Measurements from ENCODE around the gene ZGPAT.

Gene ZGPAT

DNA sequence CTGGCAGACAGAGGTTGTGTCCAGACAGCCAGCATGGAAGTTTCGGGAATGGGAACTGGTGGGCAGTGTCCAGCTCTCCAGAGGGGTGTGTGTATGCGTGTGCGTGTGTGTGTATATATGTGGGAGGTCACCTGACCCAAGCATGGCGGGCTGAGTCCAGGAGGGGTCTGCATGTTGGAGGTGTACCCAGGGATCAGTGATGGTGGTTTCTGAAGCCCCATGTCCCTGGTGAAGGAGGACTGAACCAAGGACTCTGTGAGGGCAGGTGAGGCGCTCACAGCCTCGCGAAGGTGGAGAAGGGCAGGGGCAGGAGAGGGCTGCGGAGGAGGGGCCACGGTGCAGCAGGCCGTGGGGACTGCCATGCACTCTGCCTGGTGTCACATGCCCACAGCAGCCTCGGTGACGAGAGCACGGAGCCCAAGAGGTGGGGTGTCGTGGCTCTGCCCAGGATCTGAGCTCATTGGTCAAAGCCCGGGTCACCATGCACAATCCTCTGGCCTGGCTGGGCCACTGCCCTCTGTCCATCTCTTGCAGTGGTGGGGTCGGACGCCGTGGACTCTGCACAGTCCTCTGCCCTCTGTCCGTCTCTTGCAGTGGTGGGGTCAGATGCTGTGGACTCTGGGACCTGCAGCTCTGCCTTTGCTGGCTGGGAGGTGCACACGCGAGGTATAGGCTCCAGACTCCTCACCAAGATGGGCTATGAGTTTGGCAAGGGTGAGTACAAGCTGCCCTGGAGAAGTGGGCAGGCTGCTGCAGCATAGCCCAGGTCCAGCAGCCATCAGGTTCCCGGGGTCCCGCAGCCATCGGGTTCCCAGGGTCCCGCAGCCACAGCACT, 26.5 kb downstream of the ZGPAT start:
- no peak for DNase-seq (ENCODE audit: low read depth)

DNA sequence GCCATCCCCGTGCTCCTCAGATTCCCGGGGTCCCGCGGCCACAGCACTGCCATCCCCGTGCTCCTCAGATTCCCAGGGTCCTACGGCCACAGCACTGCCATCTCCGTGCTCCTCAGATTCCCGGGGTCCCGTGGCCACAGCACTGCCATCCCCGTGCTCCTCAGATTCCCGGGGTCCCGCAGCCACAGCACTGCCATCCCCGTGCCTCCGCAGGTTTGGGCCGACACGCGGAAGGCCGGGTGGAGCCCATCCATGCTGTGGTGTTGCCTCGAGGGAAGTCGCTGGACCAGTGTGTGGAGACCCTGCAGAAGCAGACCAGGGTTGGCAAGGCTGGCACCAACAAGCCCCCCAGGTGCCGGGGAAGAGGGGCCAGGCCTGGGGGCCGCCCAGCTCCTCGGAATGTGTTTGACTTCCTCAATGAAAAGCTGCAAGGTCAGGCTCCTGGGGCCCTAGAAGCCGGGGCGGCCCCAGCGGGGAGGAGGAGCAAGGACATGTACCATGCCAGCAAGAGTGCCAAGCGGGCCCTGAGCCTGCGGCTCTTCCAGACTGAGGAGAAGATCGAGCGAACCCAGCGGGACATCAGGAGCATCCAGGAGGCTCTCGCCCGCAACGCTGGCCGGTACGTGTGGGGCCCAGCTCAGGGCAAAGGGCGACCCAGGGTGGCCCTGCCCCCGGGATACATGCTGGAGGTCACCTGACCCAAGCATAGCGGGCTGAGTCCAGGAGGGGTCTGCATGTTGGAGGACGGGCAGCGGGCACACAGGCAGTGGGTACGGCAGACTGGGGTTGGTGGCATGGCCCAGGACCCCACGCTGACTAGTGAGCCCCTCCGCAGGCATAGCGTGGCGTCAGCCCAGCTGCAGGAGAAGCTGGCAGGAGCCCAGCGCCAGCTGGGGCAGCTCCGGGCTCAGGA, 27.4 kb downstream of the ZGPAT start:
- no peak for DNase-seq (ENCODE audit: low read depth)

DNA sequence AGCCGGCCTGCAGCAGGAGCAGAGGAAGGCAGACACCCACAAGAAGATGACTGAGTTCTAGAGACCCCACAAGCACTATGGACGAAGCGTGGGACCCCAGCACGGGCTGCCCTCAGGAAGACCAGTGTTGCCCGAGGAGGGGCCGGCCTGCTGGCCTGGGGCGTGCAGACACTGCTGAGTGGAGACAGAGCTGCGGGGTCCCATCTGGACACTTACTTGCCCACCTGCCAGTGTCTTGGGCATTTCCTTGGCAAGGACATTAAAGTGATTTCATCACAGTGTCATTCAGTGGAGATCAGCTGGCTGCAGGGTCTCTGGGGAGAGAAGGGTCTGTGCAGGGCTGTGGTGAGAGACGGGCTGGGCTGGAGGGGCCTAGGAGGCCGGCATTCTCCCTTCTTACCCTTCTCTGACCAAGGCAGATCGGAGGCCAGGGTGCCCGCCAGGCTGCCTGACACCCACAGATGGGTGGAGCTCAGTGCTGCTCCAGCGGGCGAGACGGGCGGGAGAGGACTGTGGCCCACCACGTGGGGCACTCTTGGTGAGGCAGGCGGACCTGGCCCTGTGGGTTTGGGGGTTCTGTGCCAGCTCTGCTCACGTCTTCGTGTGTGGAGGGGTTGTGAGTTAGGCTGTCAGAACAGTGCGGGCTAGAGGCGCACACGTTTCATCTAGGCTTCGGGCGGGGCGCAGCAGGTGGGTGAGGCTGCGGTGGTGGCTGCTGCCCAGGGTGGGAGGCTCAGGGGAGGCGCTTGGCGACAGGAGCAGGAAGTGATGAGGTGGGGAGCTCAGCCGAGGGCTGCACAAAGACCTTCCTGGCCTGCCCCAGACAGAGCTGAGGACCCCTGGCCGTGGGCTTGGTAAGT, 28.2 kb downstream of the ZGPAT start, which contains the start of gene LIME1:
TSS of gene LIME1 (plus strand) at position 806 of the 860 bp plus-strand sequence. CDS start 886 bp downstream, outside the sequence.
- peak; percentile 50 for DNase-seq (ENCODE audit: low read depth)

GRCh38 chr20:63736893-63737694, 29.3 kb downstream of the ZGPAT start:
- no peak for DNase-seq (ENCODE audit: low read depth)

DNA sequence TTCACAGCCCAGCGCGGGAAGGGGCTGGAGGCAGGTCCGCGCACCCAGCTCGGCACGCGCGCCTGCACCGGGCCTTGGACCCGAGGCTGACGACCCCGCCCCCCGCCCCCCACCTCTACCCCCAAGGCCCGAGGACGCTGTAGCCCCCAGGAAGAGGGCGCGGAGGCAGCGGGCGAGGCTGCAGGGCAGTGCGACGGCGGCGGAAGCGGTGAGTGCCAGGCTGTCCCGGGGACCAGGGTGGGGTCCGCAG, 29.8 kb downstream of the ZGPAT start:
- no peak for DNase-seq (ENCODE audit: low read depth)

DNA sequence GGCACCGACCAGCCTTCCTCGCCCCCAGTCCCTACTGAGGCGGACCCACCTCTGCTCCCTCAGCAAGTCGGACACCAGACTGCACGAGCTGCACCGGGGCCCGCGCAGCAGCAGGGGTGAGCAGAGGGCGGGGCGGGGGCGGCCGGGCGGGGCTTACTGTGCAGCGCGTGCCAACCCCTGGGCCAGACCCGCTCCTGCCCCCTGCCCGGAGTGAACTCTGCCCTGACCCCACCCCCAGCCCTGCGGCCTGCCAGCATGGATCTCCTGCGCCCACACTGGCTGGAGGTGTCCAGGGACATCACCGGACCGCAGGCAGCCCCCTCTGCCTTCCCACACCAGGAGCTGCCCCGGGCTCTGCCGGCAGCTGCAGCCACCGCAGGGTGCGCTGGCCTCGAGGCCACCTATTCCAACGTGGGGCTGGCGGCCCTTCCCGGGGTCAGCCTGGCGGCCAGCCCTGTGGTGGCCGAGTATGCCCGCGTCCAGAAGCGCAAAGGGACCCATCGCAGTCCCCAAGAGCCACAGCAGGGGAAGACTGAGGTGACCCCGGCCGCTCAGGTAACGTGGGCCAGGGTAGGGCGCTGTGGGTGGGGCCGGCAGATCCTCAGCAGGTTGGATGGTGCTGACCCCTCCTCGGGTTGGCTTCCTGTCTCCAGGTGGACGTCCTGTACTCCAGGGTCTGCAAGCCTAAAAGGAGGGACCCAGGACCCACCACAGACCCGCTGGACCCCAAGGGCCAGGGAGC, 30.3 kb downstream of the ZGPAT start:
- DNase-seq (ENCODE audit: low read depth): no peak

GRCh38 chr20:63738687-63739129, 30.9 kb downstream of the ZGPAT start:
- no peak for DNase-seq (ENCODE audit: low read depth)

DNA sequence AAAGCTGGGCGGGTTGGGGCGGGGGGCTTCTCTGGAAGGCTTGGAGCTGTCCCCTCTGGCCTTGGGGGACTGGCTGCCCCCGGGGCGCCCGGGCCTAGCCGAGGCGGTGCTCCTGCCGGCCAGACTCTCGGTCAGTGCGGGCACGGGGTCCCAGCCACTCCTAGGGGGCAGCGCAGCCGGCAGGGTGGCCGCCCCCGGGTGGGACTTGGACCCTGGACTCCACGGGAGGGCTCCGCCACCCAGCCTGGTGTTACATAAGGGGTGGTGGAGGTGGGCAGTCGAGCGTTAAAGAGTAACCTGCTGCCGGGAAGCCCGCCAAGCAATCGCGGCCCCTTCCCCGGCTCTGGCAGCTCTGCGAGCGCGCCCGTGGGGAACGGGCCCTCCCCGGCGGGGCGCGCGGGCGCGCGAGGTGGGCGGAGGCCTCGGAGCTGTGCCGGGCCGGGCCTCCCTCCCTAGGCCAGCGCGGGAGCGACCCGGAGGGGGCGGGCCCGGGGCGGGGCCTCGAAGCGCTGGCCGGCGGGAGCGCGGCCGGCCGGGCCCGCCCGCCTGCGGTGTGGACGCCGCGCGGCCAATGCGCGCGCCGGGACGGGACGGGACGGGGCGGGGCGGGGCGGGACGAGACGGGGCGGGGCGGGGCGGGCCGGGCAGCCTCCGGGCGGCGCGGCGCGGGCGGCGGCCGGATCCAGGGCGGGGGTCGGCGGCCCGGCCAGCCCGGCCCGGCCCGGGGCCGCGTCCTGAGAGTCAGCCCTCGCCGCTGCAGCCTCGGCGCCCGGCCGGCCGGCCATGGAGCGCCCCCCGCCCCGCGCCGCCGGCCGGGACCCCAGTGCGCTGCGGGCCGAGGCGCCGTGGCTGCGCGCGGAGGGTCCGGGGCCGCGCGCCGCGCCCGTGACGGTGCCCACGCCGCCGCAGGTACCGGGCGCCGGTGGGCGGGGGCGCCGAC, 31.6 kb downstream of the ZGPAT start, which contains the start of gene SLC2A4RG:
TSS of gene SLC2A4RG (plus strand) at position 647 of the 940 bp plus-strand sequence. CDS start at position 784, 137 bp downstream.
- no peak for DNase-seq (ENCODE audit: low read depth)

DNA sequence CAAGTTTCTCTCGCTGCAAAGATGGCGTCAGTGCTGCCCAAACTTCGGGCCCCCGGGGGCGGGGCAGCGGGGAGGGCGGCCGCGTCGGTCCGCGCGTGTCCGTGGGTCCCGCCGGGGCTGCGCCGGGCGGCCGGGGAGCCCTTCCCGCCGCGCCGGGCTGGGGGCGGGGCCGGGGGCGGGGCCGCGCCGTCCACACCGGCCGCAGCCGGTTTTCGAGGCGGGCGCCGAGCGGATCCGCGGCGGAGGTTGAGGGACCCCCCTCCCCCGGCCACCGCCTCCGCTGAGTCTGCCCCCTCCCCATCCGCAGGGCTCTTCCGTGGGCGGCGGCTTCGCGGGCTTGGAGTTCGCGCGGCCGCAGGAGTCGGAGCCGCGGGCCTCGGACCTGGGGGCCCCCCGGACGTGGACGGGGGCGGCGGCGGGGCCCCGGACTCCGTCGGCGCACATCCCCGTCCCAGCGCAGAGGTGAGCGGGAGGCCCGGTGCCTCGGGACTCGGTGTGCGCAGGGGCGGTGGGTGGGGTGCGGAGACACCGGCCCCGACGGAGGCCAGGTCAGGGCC, 32.3 kb downstream of the ZGPAT start:
- no peak for DNase-seq (ENCODE audit: low read depth)

DNA sequence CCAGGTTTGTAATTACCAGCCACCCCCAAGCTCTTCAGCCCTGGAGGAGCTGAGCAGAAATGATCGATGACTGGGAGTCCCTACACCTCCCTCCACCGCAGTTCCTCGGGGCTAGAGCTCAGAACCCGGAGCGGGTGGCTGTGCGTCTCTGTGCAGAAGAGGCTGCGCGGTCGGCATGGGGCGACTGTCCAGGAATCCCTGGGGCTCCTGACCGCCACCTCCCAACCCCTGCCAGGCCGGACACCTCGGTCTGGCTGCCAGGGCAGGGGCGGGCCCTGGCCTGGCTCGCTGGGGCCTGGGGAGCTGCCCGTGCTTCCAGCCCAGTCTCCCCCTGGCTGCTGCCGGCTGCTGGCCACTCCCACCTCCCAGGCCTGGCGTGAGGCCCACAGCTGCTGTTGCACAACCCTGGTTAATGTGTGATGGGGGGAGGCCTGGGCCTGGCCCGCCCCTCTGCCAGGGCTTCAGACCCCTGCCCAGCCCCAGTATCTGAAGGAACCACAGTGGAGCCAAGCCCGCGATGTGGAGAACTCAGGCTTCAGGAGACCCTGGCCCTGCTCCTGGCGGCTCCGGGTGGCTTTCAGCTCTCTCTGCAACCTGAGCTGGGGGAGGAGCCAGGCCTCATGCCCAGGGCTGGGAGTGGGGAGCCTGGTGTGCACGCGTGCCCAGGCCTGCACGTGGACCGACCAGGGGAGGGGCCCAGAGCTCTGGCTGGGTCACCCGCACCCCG, 33.0 kb downstream of the ZGPAT start:
- no peak for DNase-seq (ENCODE audit: low read depth)

GRCh38 chr20:63741354-63741675, 33.5 kb downstream of the ZGPAT start:
- no peak for DNase-seq (ENCODE audit: low read depth)

DNA sequence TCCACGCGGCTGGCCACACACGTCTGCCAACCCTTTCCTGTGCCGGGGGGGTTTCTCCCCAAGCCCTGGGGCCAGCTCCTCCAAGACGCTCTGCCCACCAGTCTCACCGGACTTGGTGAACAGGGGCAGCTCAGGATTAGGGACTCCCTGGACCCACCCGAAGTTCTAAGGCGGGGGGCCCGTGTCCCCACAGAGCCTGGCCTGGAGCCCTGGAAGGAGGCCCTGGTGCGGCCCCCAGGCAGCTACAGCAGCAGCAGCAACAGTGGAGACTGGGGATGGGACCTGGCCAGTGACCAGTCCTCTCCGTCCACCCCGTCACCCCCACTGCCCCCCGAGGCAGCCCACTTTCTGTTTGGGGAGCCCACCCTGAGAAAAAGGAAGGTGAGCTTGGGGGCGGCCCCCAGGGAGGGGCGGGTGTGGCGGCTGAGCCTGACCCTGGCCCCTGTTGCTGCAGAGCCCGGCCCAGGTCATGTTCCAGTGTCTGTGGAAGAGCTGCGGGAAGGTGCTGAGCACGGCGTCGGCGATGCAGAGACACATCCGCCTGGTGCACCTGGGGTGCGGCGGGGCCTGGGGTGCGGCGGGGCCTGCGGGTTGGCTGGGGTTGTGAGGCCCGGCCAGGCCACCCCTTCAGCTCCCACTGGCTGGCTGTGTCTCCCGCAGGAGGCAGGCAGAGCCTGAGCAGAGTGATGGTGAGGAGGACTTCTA, 34.0 kb downstream of the ZGPAT start:
- no peak for DNase-seq (ENCODE audit: low read depth)

GRCh38 chr20:63742381-63743024, 34.7 kb downstream of the ZGPAT start:
- no peak for DNase-seq (ENCODE audit: low read depth)

DNA sequence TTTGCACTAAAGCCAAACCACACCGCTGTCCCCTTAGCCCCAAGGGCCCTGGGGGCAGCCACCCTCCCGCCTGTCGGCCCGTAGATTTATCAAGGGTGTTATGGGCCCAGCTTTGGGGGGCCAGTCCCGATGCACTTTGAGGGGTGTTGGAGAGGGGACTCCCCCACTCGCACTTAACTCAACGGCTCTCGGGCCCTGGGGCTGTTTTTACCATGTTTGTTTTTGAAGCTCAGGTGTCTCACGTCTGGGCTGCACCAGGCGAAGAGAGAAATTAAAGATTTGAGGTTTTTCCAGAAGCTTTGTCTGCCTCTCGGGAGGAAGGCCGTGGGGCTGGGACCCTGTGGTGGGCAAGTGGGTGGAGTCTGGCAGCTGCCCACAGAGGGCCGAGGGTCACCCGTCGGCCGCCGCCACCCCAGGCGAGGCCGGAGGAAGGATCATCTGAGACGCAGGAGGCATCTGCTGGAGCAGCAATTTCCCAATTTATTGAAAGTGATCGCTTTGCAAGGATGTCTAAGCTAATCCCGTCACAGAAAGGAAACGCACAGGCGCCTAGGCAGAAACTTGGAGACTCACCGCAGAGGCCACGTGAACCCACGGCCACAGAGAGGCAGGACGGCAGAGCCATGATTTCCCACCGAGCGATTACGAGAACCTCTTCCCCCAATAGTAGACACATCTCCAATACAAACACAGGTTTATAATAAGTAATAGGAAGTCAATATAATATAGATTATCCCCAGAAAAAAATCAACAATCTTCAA, 35.6 kb downstream of the ZGPAT start:
- DNase-seq (ENCODE audit: low read depth): no peak

DNA sequence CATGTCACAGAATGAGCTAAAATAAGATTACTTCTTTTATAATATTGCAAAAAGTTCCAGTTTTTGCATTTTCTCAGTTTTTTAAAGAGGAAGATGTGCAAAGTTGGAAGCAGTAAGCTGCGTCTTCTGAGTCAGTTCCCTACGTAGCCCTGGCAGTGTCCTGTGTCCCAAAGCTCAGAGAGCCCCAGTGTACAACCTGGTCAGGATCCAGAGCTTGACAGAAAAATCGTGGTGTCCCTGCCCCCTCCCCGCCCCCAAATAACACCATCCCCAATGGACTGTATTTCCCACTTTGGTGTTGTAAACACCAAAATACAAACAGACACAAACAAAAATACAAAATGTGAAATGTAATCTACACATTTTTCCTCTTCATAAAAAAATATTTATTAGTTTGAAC, 36.3 kb downstream of the ZGPAT start:
- DNase-seq (ENCODE audit: low read depth): no peak

- DNase-seq (ENCODE audit: low read depth): no peak
Observed at GRCh38 chr20:63744574-63745423, 37.0 kb downstream of the ZGPAT start.

Data from stimulated activated CD8-positive, alpha-beta memory T cell treated with anti-CD3 and anti-CD28 coated beads, Interleukin-15, amount 100 ng/mL, for 1 hour (primary cell).